GM12878 (cell line): Measurements from ENCODE around the gene LAMP1. TPM values are rescaled to one million over a fixed set of nuclear protein-coding genes. Genes with fewer than 3 reads are reported as not detected.
A peak's percentile ranks its signal among the peaks of the same experiment; 100 is the strongest.

Source experiments
- ATF7 ChIP-seq: fragments of 450-650 bp; IDR thresholded peaks from 2 replicates; pipeline ENCODE4 v1.6.1; 2016; ENCODE audit warnings: low read depth, mild to moderate bottlenecking
- BCL11A ChIP-seq: IDR thresholded peaks from 2 replicates; pipeline ENCODE4 v1.6.1; 2011; ENCODE audit warnings: low read depth, low read length
- BHLHE40 ChIP-seq, 2 experiments: fragments of 450-650 bp in 1 of 2; IDR thresholded peaks; 2 replicates each; pipeline ENCODE4 v1.6.1; 2011 to 2017; ENCODE audit warnings: low read depth in 2 of 2, borderline replicate concordance in 1 of 2, improper control_type of control experiment in 1 of 2, low read length in 1 of 2, mild to moderate bottlenecking in 1 of 2
- CBFB ChIP-seq: IDR thresholded peaks from 2 replicates; pipeline ENCODE4 v1.6.1; 2016; ENCODE audit warnings: antibody characterized with exemption, low read depth
- CHD4 ChIP-seq: fragments of 200-600 bp; sonication (generic); IDR thresholded peaks from 2 replicates; pipeline ENCODE4 v1.6.1; 2016; ENCODE audit warnings: mild to moderate bottlenecking
- EED ChIP-seq: sonication (generic); IDR thresholded peaks from 2 replicates; pipeline ENCODE4 v1.6.1; 2016; ENCODE audit warnings: antibody characterized with exemption, low read depth
- EGR1 ChIP-seq, 2 experiments: IDR thresholded peaks; 1 replicate in 1 of 2; 2 replicates in 1 of 2; pipeline ENCODE4 v1.6.1; 2011 to 2012; ENCODE audit warnings: low read depth in 2 of 2, low read length in 2 of 2, borderline replicate concordance in 1 of 2, mild to moderate bottlenecking in 1 of 2, moderate library complexity in 1 of 2
- EP300 ChIP-seq, 2 experiments: fragments of 150-350 bp in 1 of 2; IDR thresholded peaks; 2 replicates each; pipeline ENCODE4 v1.6.1; 2011 to 2012; ENCODE audit warnings: low read depth in 2 of 2, low read length in 2 of 2, borderline replicate concordance in 1 of 2, improper control_type of control experiment in 1 of 2, inconsistent platforms in 1 of 2; ENCODE audit not compliant: control insufficient read depth in 1 of 2
- EZH2 ChIP-seq: IDR thresholded peaks from 2 replicates; pipeline ENCODE4 v1.6.1; 2012; ENCODE audit warnings: low read depth, mild to moderate bottlenecking, control low read depth, inconsistent platforms, low read length, borderline replicate concordance; ENCODE audit not compliant: control insufficient read depth
- FOS ChIP-seq: IDR thresholded peaks from 3 replicates; pipeline ENCODE4 v1.6.1; 2011; ENCODE audit warnings: borderline replicate concordance; ENCODE audit not compliant: insufficient read length; ENCODE audit errors: extremely low read depth
- IKZF1 ChIP-seq: fragments of 450-650 bp; conservative IDR thresholded peaks from 2 replicates; pipeline ENCODE4 v1.6.1; 2017; ENCODE audit warnings: antibody characterized with exemption, mild to moderate bottlenecking
- JUND ChIP-seq: IDR thresholded peaks from 2 replicates; pipeline ENCODE4 v1.6.1; 2012; ENCODE audit warnings: low read depth, mild to moderate bottlenecking, low read length, improper control_type of control experiment, moderate library complexity
- KAT2A ChIP-seq: conservative IDR thresholded peaks from 2 replicates; pipeline ENCODE4 v1.6.1; 2011; ENCODE audit warnings: low read depth, low read length; ENCODE audit not compliant: control insufficient read depth
- MAX ChIP-seq: IDR thresholded peaks from 2 replicates; pipeline ENCODE4 v1.6.1; 2012; ENCODE audit warnings: low read depth, low read length, improper control_type of control experiment
- MYB ChIP-seq: fragments of 150-350 bp; IDR thresholded peaks from 2 replicates; pipeline ENCODE4 v1.6.1; 2014; ENCODE audit warnings: mild to moderate bottlenecking, low read depth, low read length, borderline replicate concordance
- NR2C2 ChIP-seq: IDR thresholded peaks from 2 replicates; pipeline ENCODE4 v1.6.1; 2011; ENCODE audit warnings: borderline replicate concordance, low read depth; ENCODE audit not compliant: control insufficient read depth, insufficient read length
- PAX5 ChIP-seq: IDR thresholded peaks from 2 replicates; pipeline ENCODE4 v1.6.1; 2011; ENCODE audit warnings: low read depth, low read length, borderline replicate concordance
- PAX8 ChIP-seq: fragments of 450-650 bp; IDR thresholded peaks from 2 replicates; pipeline ENCODE4 v1.6.1; 2017; ENCODE audit warnings: mild to moderate bottlenecking, moderate library complexity
- RAD21 ChIP-seq: IDR thresholded peaks from 2 replicates; pipeline ENCODE4 v1.6.1; 2011; ENCODE audit warnings: mild to moderate bottlenecking, low read depth, low read length, moderate library complexity; ENCODE audit not compliant: insufficient read depth
- RELA ChIP-seq: fragments of 450-650 bp; IDR thresholded peaks from 2 replicates; pipeline ENCODE4 v1.8.0; 2014; ENCODE audit warnings: borderline replicate concordance; ENCODE audit not compliant: partially characterized antibody
- STAT1 ChIP-seq: fragments of 450-650 bp; conservative IDR thresholded peaks from 2 replicates; pipeline ENCODE4 v1.6.1; 2014; ENCODE audit warnings: antibody characterized with exemption, mild to moderate bottlenecking
- TARDBP ChIP-seq: IDR thresholded peaks from 2 replicates; pipeline ENCODE4 v1.6.1; 2016; ENCODE audit warnings: borderline replicate concordance
- TBL1XR1 ChIP-seq: IDR thresholded peaks from 2 replicates; pipeline ENCODE4 v1.6.1; 2012; ENCODE audit warnings: low read depth, low read length, improper control_type of control experiment
- TCF12 ChIP-seq: IDR thresholded peaks from 2 replicates; pipeline ENCODE4 v1.6.1; 2011; ENCODE audit warnings: low read depth, mild to moderate bottlenecking, low read length
- TCF3 ChIP-seq: IDR thresholded peaks from 2 replicates; pipeline ENCODE4 v1.6.1; 2012; ENCODE audit warnings: low read depth, mild to moderate bottlenecking, low read length, borderline replicate concordance; ENCODE audit not compliant: insufficient read depth
- USF2 ChIP-seq: IDR thresholded peaks from 2 replicates; pipeline ENCODE4 v1.6.1; 2011; ENCODE audit warnings: low read depth, low read length, improper control_type of control experiment, borderline replicate concordance
- ZBED1 ChIP-seq: IDR thresholded peaks from 2 replicates; pipeline ENCODE4 v1.6.1; 2016; ENCODE audit warnings: borderline replicate concordance
- ZNF207 ChIP-seq: fragments of 450-650 bp; IDR thresholded peaks from 2 replicates; pipeline ENCODE4 v1.6.1; 2014; ENCODE audit warnings: antibody characterized with exemption, mild to moderate bottlenecking, borderline replicate concordance
- polyA plus RNA-seq, 11 experiments: library from polyadenylated mRNA; depleted of rRNA in 4 of 11; unstranded in 6 of 11; stranded (reverse) in 5 of 11; fragments of >200 nt; fragmentation: Nextera tagmentation in 4 of 11; fragmentation: Illumina TruSeq in 1 of 11; extraction: Ambion mirVana in 4 of 11; extraction: Trizol in 1 of 11; gene quantifications; 1 replicate in 1 of 11; 2 replicates in 10 of 11; pipeline versions ENCODE4 v1.2.1 to v1.2.3, GENCODE V29; 2011 to 2016; ENCODE audit warnings: inconsistent platforms in 2 of 11, missing spikeins in 2 of 11, low read depth in 1 of 11
- total RNA-seq, 4 experiments: library from RNA; depleted of rRNA in 3 of 4; stranded (reverse); fragments of >200 nt in 3 of 4; fragmentation: Illumina TruSeq in 1 of 4; extraction: Trizol in 1 of 4; gene quantifications; 2 replicates each; pipeline versions ENCODE4 v1.2.1 to v1.2.3, GENCODE V29; 2013 to 2021
- TF ChIP-seq, protein P1 (sequence below), 3 experiments: IDR thresholded peaks in 2 of 3; conservative IDR thresholded peaks in 1 of 3; 2 replicates each; pipeline ENCODE4 v1.5.1; 2011; ENCODE audit warnings: low read depth in 3 of 3, low read length in 3 of 3, mild to moderate bottlenecking in 3 of 3, control low read depth in 2 of 3, moderate library complexity in 2 of 3, inconsistent platforms in 1 of 3, mixed read lengths in 1 of 3; ENCODE audit not compliant: control insufficient read depth in 2 of 3, insufficient read depth in 1 of 3; ENCODE audit errors: extremely low read depth in 1 of 3

Gene LAMP1
- total and polyA plus RNA-seq, 10 of the 15 experiments (the other 5 are each of a cell fraction or from before 2014, with no cell fraction given), result 2.5 to 83.0 (median 32.7) TPM

- TF ChIP-seq RAD21 (peak; percentile 29; the same call in 1 of the 2 replicates), PAX5 (peak; percentile 63; the same call in 1 of the 2 replicates), USF2 (peak; percentile 100), EP300 (IDR thresholded peaks at IDR 0.05; ENCODE audit: borderline replicate concordance in 1 of 2, control insufficient read depth in 1 of 2, low read depth in 2 of 2, low read length in 2 of 2) (peak in 1 of 2 experiments; percentile 91; a peak in 2 of 4 replicates), IKZF1 (peak; percentile 99), TCF3 (peak; percentile 88), BCL11A (no peak), EGR1 (IDR thresholded peaks at IDR 0.05; ENCODE audit: borderline replicate concordance in 1 of 2, low read depth in 2 of 2, low read length in 2 of 2) (peak; percentile 93 to 94), RELA (peak; percentile 100), CHD4 (no peak), ZBED1 (peak; percentile 65; the same call in 1 of the 2 replicates), TARDBP (peak; percentile 98), ZNF207 (peak; percentile 96), FOS (peak; percentile 94), ATF7 (peak; percentile 55; the same call in 1 of the 2 replicates), KAT2A (no peak), CBFB (no peak; the same call in 1 of the 2 replicates), BHLHE40 (IDR thresholded peaks at IDR 0.05; ENCODE audit: borderline replicate concordance in 1 of 2, low read depth in 2 of 2, low read length in 1 of 2) (peak; percentile 100), TCF12 (peak; percentile 92), PAX8 (peak; percentile 70; the same call in 1 of the 2 replicates), STAT1 (peak; percentile 96; the same call in 1 of the 2 replicates), JUND (no peak), EZH2 (no peak), NR2C2 (no peak), EED (0 out of 2 replicates have a peak, but pooled peaks have one; percentile 33), TBL1XR1 (peak; percentile 98), MYB (no peak), MAX (peak; percentile 100)
- TF ChIP-seq, protein P1, sequence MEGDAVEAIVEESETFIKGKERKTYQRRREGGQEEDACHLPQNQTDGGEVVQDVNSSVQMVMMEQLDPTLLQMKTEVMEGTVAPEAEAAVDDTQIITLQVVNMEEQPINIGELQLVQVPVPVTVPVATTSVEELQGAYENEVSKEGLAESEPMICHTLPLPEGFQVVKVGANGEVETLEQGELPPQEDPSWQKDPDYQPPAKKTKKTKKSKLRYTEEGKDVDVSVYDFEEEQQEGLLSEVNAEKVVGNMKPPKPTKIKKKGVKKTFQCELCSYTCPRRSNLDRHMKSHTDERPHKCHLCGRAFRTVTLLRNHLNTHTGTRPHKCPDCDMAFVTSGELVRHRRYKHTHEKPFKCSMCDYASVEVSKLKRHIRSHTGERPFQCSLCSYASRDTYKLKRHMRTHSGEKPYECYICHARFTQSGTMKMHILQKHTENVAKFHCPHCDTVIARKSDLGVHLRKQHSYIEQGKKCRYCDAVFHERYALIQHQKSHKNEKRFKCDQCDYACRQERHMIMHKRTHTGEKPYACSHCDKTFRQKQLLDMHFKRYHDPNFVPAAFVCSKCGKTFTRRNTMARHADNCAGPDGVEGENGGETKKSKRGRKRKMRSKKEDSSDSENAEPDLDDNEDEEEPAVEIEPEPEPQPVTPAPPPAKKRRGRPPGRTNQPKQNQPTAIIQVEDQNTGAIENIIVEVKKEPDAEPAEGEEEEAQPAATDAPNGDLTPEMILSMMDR (IDR thresholded peaks at IDR 0.05 in 2 of 3, conservative IDR thresholded peaks at IDR 0.05 in 1 of 3; ENCODE audit: control insufficient read depth in 2 of 3, extremely low read depth in 1 of 3, insufficient read depth in 1 of 3, low read depth in 3 of 3, low read length in 3 of 3), result no peak
Measured at GRCh38 chr13:113296823-113297369, at the start of gene LAMP1 (continued).
